ENCODE measurements around the gene SSH2.
A peak's percentile ranks its signal among the peaks of the same experiment; 100 is the strongest.

The SSH2 gene

GRCh38 chr17:29769225-29769624 is 160.8 kb downstream of the SSH2 start:
- DNase-seq, result no peak

- no peak for DNase-seq
These were observed 163.2 kb downstream of the SSH2 start for GRCh38 chr17:29766796-29767327.

- DNase-seq, result no peak
These were observed 165.3 kb downstream of the SSH2 start for GRCh38 chr17:29764748-29765147.

- DNase-seq, result no peak
These were observed 165.8 kb downstream of the SSH2 start for GRCh38 chr17:29764217-29764616.

- no peak for DNase-seq
These were observed 166.8 kb downstream of the SSH2 start for GRCh38 chr17:29763273-29763672.

GRCh38 chr17:29761040-29761761 is 168.8 kb downstream of the SSH2 start:
- peak; percentile 88 for DNase-seq

- DNase-seq, result peak; percentile 1
These were observed 169.6 kb downstream of the SSH2 start for GRCh38 chr17:29760279-29761039.

GRCh38 chr17:29758255-29758654 is 171.8 kb downstream of the SSH2 start:
- DNase-seq, result no peak

- no peak for DNase-seq
These were observed 172.2 kb downstream of the SSH2 start for GRCh38 chr17:29757788-29758187.

GRCh38 chr17:29753845-29754439 is 176.1 kb downstream of the SSH2 start:
- DNase-seq, result no peak

GRCh38 chr17:29749045-29749825 is 180.8 kb downstream of the SSH2 start:
- DNase-seq, result no peak

- no peak for DNase-seq
These were observed 181.6 kb downstream of the SSH2 start for GRCh38 chr17:29748400-29748799.

- no peak for DNase-seq
These were observed 182.4 kb downstream of the SSH2 start for GRCh38 chr17:29747660-29748059.

GRCh38 chr17:29746669-29747068 is 183.4 kb downstream of the SSH2 start:
- DNase-seq, result no peak

GRCh38 chr17:29744121-29744520 is 185.9 kb downstream of the SSH2 start:
- no peak for DNase-seq

GRCh38 chr17:29742210-29742513 is 187.9 kb downstream of the SSH2 start:
- DNase-seq, result no peak

- DNase-seq, result no peak
These were observed 190.0 kb downstream of the SSH2 start for GRCh38 chr17:29740017-29740416.

GRCh38 chr17:29734640-29735039 is 195.4 kb downstream of the SSH2 start:
- DNase-seq, result no peak

GRCh38 chr17:29733166-29733565 is 196.9 kb downstream of the SSH2 start:
- peak; percentile 20 for DNase-seq

GRCh38 chr17:29732613-29733012 is 197.4 kb downstream of the SSH2 start:
- peak; percentile 91 for DNase-seq

- no peak for DNase-seq
These were observed 197.8 kb downstream of the SSH2 start for GRCh38 chr17:29732209-29732608.

- peak; percentile 11 for DNase-seq
These were observed 198.5 kb downstream of the SSH2 start for GRCh38 chr17:29731589-29731929.

GRCh38 chr17:29728490-29728889 is 201.5 kb downstream of the SSH2 start:
- no peak for DNase-seq
